T-helper 2 cell (primary cell): Measurements from ENCODE around the gene CCNB1.
"Not testable (repeated sequence)": the region's sequence is repeated elsewhere in the genome, so short reads cannot be mapped to it uniquely, and the experiment has no call there.

ENCODE experiments used
- DNase-seq, 5 experiments: peaks; one replicate each; pipeline versions ENCODE4 v3.0.0 to v3.0.0-alpha.2; 2012 to 2022
- total RNA-seq, 2 donors: gene quantifications; one replicate each; lab custom pipeline; 2026; lab: John Stamatoyannopoulos, UW

Gene CCNB1
- total RNA-seq = 2.8 to 6.7 reads per million in 2 donors

DNA sequence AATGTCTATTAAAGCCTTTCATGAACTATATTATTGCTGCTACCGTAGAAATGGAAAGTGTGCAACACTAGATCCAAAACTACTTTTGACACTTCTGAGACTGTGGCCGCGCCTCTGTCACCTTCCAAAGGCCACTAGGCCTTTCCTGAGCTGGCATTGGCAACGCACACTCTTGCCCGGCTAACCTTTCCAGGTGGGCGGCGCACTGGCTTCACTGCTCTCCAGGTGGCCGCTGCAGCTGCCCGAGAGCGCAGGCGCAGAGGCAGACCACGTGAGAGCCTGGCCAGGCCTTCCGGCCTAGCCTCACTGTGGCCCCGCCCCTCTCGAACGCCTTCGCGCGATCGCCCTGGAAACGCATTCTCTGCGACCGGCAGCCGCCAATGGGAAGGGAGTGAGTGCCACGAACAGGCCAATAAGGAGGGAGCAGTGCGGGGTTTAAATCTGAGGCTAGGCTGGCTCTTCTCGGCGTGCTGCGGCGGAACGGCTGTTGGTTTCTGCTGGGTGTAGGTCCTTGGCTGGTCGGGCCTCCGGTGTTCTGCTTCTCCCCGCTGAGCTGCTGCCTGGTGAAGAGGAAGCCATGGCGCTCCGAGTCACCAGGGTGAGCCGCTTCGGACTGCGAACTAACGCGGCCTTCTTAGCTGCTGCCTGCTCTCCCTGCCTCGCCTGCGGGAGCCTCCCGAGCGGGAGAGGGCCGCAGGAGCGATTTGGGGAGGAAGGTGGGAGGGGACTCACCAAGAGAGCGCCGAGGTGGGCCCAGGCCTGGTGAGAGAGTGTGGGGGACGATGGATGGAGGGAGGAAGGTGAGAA, at the start of gene CCNB1:
TSS of gene CCNB1 (plus strand) at position 465 of the 807 bp plus-strand sequence. CDS start at position 578, 113 bp downstream.
- DNase-seq = peak; percentile 94 to 99 (median 96)

DNA sequence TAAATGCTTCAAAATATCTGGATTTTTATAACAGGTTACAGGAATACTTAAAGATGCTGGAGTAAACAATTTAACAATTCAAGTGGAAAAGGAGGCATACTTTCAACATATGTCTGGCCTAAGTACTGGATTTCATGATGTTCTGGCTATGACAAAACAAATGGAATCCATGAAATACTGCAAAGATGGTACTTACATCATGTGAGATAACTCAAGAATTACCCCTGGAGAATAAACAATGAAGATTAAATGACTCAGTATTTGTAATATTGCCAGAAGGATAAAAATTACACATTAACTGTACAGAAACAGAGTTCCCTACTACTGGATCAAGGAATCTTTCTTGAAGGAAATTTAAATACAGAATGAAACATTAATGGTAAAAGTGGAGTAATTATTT, 37.5 kb upstream of the CCNB1 start:
- no peak for DNase-seq

DNA sequence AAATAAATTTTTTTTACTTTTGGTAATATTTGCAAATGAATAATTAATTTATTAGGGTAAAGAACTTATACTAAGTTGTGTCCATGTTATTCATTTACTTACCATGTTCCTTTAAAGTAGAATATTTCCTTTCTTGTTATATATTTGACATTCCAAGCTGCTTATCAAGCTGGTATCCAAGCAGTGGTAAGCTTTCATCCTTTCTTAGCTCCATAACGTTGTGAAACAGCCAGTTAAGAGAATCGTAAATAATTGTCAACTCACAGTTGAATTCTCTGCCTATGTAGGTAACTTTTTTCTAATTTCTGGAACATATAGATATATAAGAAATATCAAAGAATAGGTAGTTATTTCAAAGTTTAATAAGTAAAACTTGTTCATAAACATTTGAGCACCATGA, 36.7 kb upstream of the CCNB1 start:
- no peak for DNase-seq

DNA sequence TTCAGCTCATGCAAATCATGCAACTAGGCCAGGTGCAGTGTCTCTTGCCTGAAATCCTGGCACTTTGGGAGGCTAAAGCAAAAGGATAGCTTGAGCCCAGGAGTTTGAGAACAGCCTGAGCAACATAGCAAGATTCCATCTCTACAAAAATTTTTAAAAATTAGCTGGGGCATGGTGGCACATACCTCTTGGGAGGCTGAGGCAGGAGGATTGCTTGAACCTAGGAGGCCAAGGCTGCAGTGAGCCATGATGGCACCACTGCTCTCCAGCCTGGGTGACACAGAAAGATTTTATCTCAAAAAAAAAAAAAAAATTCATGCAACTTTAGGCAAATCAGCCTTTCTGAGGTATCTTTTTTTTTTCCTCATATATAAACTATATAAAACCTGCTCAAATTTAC, 35.6 kb upstream of the CCNB1 start:
- DNase-seq = no peak

DNA sequence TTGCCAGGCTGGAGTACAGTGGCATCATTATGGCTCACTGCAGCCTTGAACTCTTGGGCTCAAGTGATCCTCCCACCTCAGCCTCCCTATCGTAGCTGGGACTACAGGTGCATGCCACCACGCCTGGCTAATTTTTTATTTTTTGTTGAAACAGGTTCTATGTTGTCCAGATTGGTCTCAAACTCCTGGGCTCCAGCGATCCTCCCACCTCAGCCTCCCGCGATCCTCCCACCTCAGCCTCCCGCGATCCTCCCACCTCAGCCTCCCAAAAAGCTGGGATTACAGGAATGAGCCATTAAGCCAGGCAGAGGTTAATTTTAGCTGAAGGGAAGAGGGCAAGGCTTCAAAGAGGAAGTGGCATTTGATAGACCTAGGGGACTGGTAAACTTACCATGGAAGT, 32.8 kb upstream of the CCNB1 start:
- no peak for DNase-seq

DNA sequence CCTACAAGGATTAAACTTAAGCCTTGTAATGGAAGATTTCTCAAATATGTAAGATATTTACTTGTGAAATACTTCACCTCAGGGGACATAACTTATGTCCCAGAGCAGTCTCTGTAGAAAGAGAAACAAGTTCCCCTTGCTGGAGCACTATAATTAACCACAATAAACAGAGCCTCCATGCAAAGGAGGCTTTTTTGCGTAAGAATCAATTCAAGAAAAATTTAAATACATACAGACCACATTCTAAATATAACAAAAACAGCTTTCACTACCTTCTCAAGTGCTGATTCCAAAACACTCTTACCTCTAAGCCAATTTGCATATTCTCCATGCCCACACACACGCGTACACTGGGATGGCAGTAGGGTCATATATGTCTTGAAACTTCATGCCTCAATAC, 30.7 kb upstream of the CCNB1 start:
- DNase-seq = no peak

DNA sequence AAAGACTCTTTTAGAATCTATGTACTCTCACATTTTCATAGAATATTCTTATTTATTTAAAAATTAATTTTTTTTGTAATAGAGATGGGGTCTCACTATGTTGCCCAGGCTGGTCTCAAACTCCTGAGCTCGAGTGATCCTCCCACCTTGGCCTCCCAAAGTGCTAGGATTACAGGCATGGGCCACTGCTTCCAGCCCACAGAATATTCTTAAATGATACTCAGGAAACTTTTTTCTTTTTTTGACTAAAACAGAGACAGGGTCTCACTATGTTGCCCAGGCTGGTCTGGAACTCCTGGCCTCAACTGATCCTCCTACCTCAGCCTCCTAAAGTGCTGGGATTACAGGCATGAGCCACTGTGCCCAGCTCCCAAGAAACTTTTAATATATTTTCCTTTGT, 29.7 kb upstream of the CCNB1 start:
- DNase-seq = not testable (repeated sequence)

DNA sequence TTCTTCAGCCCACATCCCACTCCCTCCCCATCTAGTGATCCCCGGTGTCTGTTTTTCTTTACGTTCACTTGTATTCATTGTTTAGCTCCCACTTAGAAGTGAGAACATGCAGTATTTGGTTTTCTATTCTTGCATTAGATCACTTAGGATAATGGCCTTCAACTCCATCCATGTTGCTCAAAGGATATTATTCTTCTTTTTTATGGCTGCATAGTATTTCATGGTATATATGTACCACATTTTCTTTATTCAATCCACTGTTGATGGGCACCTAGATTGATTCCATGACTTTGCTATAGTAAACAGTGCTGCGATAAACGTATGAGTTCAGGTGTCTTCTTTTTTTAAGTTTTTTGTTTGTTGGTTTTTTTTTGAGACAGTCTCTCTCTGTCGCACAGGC, 29.1 kb upstream of the CCNB1 start:
- no peak for DNase-seq

DNA sequence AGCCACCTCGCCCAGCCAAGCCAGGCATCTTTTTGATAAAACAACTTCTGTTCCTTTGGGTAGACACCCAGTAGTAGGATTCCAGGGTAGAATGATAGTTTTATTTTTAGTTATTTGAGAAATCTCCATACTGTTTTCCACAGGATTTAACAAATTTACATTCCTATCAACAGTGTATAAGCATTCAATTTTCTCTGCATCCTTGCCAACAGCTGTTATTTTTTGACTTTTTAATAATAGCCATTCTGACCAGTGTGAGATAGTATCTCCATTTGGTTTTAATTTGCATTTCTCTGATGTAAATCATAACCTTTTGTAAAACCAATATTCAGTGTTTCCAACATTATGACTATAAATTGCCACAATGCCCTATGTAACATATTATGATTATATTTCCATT, 28.2 kb upstream of the CCNB1 start:
- DNase-seq = no peak

DNA sequence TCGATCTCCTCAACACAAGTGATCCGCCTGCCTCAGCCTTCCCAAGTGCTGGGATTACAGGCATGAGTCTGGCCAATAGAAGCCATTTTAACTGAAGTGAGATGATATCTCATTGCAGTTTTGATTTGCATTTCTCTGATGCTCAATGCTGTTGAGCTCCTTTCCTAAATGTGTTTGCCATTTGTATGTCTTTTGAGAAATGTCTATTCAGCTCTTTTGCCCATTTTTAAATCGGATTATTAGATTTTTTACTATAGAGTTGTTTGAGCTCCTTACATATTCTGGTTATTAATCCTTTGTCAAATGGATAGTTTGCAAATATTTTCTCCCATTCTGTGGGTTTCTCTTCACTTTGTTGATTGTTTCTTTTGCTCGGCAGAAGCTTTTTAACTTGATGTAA, 26.7 kb upstream of the CCNB1 start:
- DNase-seq = not testable (repeated sequence)

DNA sequence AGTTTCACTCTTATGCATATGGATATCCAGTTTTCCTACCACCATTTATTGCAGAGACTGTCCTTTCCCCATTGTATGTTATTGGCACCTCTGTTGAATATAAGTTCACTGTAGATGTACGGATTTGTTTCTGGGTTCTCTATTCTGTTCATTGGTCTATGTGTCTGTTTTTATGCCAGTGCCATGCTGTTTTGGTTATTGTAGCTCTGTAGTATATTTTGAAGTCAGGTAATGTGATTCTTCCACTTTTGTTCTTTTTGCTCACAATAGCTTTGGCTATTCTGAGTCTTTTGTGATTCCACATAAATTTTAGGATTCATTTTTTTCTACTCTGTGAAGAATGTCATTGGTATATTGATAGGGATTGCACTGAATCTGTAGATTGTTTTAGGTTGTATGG, 26.1 kb upstream of the CCNB1 start:
- DNase-seq = no peak

DNA sequence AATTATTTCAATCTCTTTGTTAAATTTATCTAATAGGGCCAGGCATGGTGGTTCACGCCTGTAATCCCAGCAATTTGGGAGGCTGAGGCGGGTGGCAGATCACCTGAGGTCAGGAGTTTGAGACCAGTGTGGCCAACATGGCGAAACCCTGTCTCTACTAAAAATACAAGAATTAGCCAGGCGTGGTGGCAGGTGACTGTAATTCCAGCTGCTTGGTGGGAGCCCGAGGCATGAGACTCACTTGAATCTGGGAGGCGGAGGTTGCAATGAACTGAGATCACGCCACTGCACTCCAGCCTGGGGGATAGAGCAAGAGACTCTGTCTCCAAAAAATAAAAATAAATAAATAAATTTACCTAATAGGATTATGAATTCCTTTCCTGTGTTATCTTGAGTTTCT, 18.4 kb upstream of the CCNB1 start:
- not testable (repeated sequence) for DNase-seq

DNA sequence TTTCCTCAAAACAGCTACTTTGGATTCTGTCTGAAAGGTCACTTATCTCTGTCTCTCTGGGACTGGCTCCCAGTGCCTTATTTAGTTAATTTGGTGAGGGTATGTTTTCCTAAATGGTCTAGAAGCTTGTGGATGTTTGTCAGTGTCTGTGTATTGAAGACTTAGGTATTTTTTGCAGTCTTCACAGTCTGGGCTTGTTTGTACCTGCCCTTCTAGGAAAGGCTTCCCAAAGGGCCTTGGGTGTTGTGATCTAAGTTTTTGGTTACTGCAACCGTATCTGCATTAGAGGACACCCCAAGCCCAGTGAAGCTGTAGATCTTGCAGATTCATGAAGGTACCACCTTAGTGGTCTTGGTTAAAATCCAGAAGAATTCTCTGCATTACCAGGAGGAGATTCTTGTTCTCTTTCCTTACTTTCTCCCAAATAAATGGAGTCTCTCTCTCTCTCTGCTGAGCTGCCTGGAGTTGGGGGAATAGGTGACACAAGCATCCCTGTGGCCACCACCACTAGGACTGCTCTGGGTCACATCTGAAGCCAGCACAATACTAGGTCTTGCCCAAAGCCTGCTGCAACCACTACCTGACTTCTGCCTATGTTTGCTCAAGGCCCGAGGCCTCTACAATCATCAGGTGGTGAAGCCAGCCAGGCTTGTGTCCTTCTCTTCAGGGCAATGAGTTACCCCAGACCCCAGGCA, 17.8 kb upstream of the CCNB1 start:
- no peak for DNase-seq

DNA sequence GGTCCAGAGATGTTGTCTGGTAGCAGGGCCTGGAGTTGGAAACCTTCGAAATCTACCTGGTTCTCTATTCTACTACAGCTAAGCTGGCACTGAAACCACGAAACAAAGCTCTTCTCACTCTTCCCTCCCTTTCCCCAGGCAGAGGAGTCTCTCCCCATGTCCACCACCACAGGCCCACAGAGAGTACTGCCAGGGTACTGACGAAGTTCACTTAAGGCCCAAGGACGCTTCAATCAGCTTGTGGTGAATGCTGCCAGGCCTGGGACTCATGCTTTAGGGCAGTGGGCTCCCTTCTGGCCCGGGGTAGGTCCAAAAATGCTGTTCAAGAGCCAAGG, 17.3 kb upstream of the CCNB1 start:
- no peak for DNase-seq

DNA sequence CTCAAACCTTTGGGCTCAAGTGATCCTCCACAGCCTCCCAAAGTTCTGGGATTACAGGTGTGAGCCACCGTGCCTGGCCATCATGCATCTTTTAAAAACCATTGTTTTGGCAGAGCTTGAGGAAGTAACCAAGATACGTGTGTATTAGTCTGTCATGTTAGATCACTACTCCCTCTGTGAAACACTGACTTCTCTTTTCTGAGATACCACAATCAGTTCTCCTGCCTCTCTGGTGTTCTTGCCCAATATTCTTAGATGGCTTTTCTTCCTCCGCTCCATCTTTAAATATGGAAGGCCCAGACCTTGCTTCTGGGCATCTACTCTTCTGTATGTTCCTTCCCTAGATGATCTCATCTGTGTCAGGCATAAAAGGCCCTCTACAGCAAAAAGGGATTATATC, 14.2 kb upstream of the CCNB1 start:
- DNase-seq = no peak

DNA sequence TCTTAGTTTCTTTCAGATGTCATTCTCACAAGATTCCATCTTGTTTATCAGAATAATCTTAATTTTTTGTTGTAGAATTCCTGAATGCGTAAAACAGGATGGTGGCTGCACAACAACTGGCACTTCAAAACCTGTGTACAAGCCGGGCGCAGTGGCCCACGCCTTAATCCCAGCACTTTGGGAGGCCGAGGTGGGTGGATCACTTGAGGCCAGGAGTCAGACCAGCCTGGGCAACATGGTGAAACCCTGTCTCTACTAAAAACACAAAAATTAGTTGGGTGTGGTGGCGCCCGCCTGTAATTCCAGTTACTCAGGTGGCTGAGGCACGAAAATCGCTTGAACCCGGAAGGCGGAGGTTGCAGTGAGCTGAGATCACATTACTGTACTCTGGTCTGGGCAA, 10.5 kb upstream of the CCNB1 start:
- no peak for DNase-seq

DNA sequence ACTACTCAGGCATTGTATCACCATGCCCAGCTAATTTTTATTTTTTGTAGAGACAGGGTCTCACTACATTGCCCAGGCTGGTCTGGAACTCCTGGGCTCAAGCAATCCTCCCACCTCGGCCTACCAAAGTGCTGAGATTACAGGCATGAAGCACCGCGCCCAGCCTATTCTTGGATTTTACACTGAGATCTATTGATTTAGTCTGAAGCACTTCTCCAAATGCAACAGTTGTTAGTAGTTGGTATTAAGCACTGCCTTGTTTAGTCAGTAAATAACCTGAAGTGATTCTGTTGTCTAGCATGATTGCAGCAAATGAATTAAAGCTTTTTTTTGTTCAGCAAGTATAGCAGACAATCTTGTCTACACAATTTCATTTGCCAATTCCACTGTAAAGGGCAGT, 8.9 kb upstream of the CCNB1 start:
- DNase-seq = no peak

DNA sequence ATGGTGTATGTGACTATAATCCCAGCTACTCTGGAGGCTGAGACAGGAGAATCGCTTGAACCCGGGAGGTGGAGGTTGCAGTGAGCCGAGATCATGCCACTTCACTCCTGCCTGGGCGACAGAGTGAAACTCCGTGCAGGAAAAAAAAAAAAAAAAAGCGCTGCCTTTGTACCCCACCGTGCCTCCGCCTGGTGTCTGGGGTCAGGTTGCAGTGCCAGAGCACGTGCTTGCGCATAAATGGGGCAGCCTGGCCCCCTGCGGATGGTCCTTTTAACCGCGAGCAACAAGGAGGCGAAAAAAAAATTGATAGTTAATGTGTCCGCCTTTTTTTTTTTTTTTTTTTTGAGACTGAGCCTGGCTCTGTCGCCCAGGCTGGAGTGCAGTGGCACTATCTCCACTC, 6.3 kb upstream of the CCNB1 start:
- DNase-seq = no peak

DNA sequence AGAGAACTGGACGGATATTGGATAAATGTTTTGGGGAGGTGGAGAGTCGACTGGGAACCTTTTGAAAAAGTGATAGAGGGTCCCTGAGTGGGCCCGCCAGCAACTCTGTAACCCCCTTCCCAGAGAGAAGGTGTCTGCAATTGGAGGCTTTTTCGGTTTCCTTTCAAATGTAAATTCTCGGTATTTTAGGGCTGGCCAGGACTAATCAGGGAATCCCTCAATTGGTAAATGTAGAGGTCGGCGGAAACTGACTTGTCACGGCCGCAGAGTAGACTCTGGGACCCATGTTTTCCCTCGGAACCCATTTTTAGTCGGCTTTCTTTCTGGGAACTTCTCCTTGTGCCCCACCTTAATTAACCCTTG, 524 bp downstream of the CCNB1 start:
- no peak for DNase-seq

DNA sequence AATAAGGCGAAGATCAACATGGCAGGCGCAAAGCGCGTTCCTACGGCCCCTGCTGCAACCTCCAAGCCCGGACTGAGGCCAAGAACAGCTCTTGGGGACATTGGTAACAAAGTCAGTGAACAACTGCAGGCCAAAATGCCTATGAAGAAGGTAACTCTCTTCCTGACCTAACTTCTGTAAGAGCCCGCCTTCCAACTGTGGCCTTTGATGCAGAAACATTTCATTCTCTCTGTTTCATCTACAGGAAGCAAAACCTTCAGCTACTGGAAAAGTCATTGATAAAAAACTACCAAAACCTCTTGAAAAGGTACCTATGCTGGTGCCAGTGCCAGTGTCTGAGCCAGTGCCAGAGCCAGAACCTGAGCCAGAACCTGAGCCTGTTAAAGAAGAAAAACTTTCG, 979 bp downstream of the CCNB1 start:
- DNase-seq = peak in 1 of 5 experiments; percentile 3

DNA sequence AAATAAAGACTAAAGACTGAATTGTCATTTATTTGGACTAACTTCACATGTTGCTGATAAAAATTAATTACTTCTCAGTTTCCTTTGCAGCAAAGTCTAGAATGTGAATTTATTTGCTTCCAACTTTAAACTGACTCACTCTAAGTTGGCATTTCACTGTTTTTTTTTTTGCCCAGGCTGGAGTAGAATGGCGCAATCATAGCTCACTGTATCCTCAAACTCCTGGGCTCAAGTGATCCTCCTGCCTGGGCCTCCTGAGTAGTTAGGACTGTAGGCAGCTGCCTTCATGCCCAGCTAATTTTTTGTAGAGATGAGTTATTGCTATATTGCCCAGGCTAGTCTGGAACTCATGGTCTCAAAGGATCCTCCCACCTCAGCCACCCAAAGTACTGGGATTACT, 3.5 kb downstream of the CCNB1 start:
- DNase-seq = no peak

DNA sequence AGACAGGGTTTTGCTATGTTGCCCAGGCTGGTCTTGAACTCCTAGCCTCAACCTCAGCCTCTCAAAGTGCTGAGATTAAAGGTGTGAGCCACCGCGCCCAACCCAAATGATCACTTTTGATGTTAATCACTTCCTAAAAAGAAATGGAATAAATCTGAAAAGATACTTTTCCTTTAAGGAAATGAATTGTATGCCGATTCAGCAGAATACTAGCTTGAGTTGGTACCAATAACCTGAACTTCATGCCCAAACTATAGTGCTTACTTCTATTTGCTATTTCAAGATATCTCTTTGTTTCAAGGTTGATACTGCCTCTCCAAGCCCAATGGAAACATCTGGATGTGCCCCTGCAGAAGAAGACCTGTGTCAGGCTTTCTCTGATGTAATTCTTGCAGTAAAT, 4.0 kb downstream of the CCNB1 start:
- no peak for DNase-seq

DNA sequence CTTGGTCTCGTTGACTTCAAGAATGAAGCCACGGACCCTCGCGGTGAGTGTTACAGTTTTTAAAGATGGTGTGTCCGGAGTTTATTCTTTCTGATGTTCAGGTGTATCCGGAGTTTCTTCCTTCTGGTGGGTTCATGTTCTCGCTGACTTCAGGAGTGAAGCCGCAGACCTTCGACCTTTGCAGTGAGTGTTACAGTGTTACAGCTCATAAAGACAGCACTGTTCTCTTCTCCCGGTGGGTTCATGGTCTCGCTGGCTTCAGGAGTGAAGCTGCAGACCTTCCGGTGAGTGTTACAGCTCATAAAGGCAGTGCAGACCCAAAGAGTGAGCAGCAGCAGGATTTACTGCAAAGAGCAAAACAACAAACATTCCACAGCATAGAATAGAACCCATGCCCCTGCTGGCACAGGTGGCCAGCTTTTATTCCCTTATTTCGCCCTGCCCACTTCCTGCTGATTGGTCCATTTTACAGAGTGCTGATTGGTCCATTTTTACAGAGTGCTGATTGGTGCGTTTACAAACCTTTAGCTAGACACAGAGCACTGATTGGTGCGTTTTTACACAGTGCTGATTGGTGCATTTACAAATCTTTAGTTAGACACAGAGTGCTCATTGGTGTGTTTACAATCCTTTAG, 14.8 kb downstream of the CCNB1 start:
- DNase-seq = not testable (repeated sequence)

DNA sequence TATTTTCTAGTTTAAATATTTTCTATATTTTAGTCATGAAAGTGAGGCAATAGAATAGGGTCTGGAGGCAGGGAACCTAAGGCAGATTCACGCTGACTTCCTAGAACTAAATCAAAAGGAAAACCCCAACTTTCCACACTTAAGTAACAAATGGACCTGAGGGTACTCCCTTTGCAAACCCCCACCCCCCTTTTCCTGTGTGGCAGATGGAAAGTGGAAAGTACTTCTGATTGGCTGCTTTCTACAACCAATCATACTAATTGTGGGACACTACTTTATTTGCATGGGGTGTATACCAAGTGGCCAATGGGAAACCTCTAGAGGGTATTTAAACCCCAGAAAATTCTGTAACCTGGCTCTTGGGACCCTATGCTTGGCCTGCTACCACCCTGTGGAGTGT, 17.7 kb downstream of the CCNB1 start:
- no peak for DNase-seq
